Breast epithelium (tissue), 3 donors: Measurements from ENCODE around the gene SLAMF9.

Source experiments
- CTCF ChIP-seq, 3 donors: fragments of 450-650 bp; IDR thresholded peaks; one replicate each; pipeline ENCODE4 v1.5.1; 2016 to 2017; ENCODE audit warnings: antibody characterized with exemption in 3 of 3, mild to moderate bottlenecking in 3 of 3, moderate library complexity in 3 of 3
- POLR2A ChIP-seq: fragments of 450-650 bp; IDR thresholded peaks from one replicate; pipeline ENCODE4 v1.6.1; 2016; ENCODE audit warnings: antibody characterized with exemption, mild to moderate bottlenecking, moderate library complexity
- POLR2AphosphoS5 ChIP-seq, 3 donors: sonication (generic); formaldehyde crosslinking; IDR thresholded peaks; one replicate each; pipeline ENCODE4 v1.6.1; 2017; ENCODE audit warnings: antibody characterized with exemption in 3 of 3

GRCh38 chr1:159981351-159982055 lies 27.5 kb upstream of the SLAMF9 start:
- TF ChIP-seq CTCF (IDR thresholded peaks at IDR 0.05) (no peak), POLR2A (no peak), POLR2AphosphoS5 (IDR thresholded peaks at IDR 0.05) (no peak)
